Lower lobe of right lung (tissue), 2 donors: Measurements from ENCODE around the gene ASTN2. TPM values are rescaled to one million over a fixed set of nuclear protein-coding genes. Genes with fewer than 3 reads are reported as not detected.

ENCODE experiments used
- ATAC-seq, 2 donors: fragments of 200-7000 bp; cut with Tn5 transposase; one replicate each; pipeline ENCODE4 v1.9.1; 2020 to 2022; ENCODE audit warnings: mild to moderate bottlenecking in 2 of 2, moderate library complexity in 2 of 2
- DNase-seq: peaks from one replicate; pipeline ENCODE4 v3.0.0-alpha.2; 2020
- H3K27ac ChIP-seq: fragments of 200-600 bp; one replicate; pipeline ENCODE4 v1.8.0; 2022
- H3K27me3 ChIP-seq: fragments of 200-600 bp; one replicate; pipeline ENCODE4 v1.8.0; 2022; ENCODE audit warnings: low read depth
- H3K36me3 ChIP-seq: fragments of 200-600 bp; one replicate; pipeline ENCODE4 v1.8.0; 2022; ENCODE audit warnings: mild to moderate bottlenecking
- H3K4me1 ChIP-seq: fragments of 200-600 bp; one replicate; pipeline ENCODE4 v1.8.0; 2022
- H3K4me3 ChIP-seq: fragments of 200-600 bp; one replicate; pipeline ENCODE4 v1.8.0; 2022; ENCODE audit warnings: mild to moderate bottlenecking
- H3K9me3 ChIP-seq: fragments of 200-600 bp; one replicate; pipeline ENCODE4 v1.8.0; 2022
- intact Hi-C: fragments of 100-400 bp; cut with DNase I; formaldehyde crosslinking; loops from one replicate; pipeline ENCODE4 v1.11.0; 2022
- total RNA-seq: library from RNA; stranded (reverse); fragmentation: NEBNext Ultra II Directional; extraction: Animal tissue kit (Norgen Biotek cat#: 25700); gene quantifications from one replicate; pipeline ENCODE4 v1.2.1, GENCODE V29; 2021
- TF ChIP-seq, protein P1 (sequence below): fragments of 200-600 bp; IDR thresholded peaks from one replicate; pipeline ENCODE4 v1.8.0; 2022; ENCODE audit warnings: antibody characterized with exemption, mild to moderate bottlenecking
- donor health status: DM: no; HTN: yes; CAD: no; lungs with severe emphysema.

Gene ASTN2
- total RNA-seq, 1 donor from 2014 or later: 4.3 TPM

- Histone ChIP-seq H3K4me1 (no peaks in the 10 kb centered on the region), H3K4me3 (no peak overlapping the region), H3K27me3 (no peaks in the 10 kb centered on the region), H3K9me3 (no peaks in the 10 kb centered on the region), H3K27ac (no peak overlapping the region), H3K36me3 (no peaks in the 10 kb centered on the region)
- TF ChIP-seq, protein P1, sequence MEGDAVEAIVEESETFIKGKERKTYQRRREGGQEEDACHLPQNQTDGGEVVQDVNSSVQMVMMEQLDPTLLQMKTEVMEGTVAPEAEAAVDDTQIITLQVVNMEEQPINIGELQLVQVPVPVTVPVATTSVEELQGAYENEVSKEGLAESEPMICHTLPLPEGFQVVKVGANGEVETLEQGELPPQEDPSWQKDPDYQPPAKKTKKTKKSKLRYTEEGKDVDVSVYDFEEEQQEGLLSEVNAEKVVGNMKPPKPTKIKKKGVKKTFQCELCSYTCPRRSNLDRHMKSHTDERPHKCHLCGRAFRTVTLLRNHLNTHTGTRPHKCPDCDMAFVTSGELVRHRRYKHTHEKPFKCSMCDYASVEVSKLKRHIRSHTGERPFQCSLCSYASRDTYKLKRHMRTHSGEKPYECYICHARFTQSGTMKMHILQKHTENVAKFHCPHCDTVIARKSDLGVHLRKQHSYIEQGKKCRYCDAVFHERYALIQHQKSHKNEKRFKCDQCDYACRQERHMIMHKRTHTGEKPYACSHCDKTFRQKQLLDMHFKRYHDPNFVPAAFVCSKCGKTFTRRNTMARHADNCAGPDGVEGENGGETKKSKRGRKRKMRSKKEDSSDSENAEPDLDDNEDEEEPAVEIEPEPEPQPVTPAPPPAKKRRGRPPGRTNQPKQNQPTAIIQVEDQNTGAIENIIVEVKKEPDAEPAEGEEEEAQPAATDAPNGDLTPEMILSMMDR: no peak
- intact Hi-C loops: no loop called here
- ATAC-seq: no peak
- DNase-seq: no peak
Observed at GRCh38 chr9:116929621-116930020, 485.2 kb downstream of the ASTN2 start.

GRCh38 chr9:116928884-116929283 is 486.0 kb downstream of the ASTN2 start:
- Histone ChIP-seq H3K4me3 (no peak overlapping the region), H3K4me1 (no peaks in the 10 kb centered on the region), H3K27me3 (no peaks in the 10 kb centered on the region), H3K36me3 (no peaks in the 10 kb centered on the region), H3K9me3 (no peaks in the 10 kb centered on the region), H3K27ac (no peak overlapping the region)
- TF ChIP-seq, protein P1: no peak
- DNase-seq (no peak), ATAC-seq (no peak)
- intact Hi-C loops: no loop called here

DNA sequence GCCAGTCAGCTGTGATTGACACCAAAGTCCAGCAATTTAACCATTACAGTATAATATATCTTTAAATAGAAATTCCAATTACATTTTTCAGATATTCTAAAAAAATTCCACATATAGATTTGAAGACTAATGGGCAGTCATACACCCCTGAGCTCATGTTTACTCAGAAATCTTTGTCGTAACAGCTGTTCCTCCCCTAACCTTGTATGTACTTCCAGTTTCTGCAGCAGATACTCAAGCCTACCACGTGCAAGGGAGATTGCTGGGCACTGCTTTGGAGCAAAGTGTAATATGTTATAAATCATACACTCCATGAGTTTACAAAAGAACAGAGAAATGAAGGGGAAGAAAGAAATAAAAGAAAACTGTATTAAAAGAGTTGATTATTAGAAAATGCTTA is 486.6 kb downstream of the ASTN2 start:
- TF ChIP-seq, protein P1: no peak
- Histone ChIP-seq H3K36me3 (no peaks in the 10 kb centered on the region), H3K4me3 (no peak overlapping the region), H3K4me1 (no peaks in the 10 kb centered on the region), H3K27ac (no peak overlapping the region), H3K27me3 (no peaks in the 10 kb centered on the region), H3K9me3 (no peaks in the 10 kb centered on the region)
- no peak for DNase-seq
- no peak for ATAC-seq
- intact Hi-C loops: no loop called here

DNA sequence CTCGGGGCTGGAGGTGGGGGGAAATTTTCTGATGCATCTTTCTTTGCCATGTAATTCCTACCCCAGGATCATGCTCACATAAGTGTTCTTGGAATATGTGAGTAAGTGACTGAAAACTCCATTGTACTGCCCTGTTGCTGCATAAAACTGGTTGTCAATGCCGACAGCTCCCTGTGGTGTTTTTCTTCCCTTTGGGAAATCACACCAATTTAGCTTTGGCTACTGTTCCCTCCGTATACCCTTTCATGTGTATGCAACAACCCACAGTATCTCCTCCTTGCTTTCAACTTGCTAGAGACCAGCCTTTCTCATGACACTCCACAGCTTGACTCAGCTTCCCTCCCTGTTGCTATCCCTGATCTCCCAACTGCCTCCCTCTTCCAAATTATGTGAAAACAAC is 487.1 kb downstream of the ASTN2 start:
- TF ChIP-seq, protein P1: no peak
- H3K27me3 ChIP-seq: no peaks in the 10 kb centered on the region
- no peak for ATAC-seq
- H3K36me3 ChIP-seq: no peaks in the 10 kb centered on the region
- H3K27ac ChIP-seq: no peak overlapping the region
- H3K4me3 ChIP-seq: no peak overlapping the region
- H3K4me1 ChIP-seq: no peaks in the 10 kb centered on the region
- no peaks in the 10 kb centered on the region for H3K9me3 ChIP-seq
- no peak for DNase-seq
- intact Hi-C loops: no loop called here

DNA sequence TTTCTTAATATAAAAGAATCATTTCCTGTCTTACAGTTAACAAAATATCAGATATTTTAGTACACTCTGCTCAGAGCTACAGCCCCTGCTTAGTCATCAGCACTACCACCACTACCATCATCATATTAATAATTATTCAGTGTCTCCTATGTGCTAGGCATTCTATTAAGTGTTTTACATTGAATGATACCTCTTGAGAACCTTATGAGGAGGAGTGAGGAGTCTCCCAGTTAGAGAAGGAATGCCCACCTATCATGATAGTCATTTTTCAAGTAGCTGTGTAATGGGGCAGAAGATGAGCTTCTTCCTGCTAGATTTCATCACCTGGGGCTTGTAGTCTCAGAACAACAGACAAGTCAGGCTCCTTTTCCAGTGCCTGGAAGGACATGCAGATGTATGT is 489.7 kb downstream of the ASTN2 start:
- no peak overlapping the region for H3K4me3 ChIP-seq
- TF ChIP-seq, protein P1: no peak
- H3K27ac ChIP-seq: no peak overlapping the region
- intact Hi-C loops: no loop called here
- H3K9me3 ChIP-seq: no peaks in the 10 kb centered on the region
- H3K4me1 ChIP-seq: no peaks in the 10 kb centered on the region
- H3K36me3 ChIP-seq: no peaks in the 10 kb centered on the region
- ATAC-seq: no peak
- DNase-seq: no peak
- no peaks in the 10 kb centered on the region for H3K27me3 ChIP-seq
